Hematopoietic multipotent progenitor cell treated with erythropoietin and hydrocortisone succinate and interleukin-3 and kit ligand, for 17 days (in vitro differentiated cells): ENCODE data around the gene CRTC3.
A peak's percentile ranks its signal among the peaks of the same experiment; 100 is the strongest.
"Not testable (repeated sequence)": the region's sequence is repeated elsewhere in the genome, so short reads cannot be mapped to it uniquely, and the experiment has no call there.

Experiments
- DNase-seq: peaks from one replicate; pipeline ENCODE4 v3.0.0-alpha.2; 2015; ENCODE audit warnings: low spot score

Gene CRTC3

GRCh38 chr15:90529371-90530249 is at the start of gene CRTC3:
Gene CRTC3 (plus strand): TSS chr15:90529923. CDS start chr15:90530072, 149 bp downstream.
- peak; percentile 37 for DNase-seq

DNA sequence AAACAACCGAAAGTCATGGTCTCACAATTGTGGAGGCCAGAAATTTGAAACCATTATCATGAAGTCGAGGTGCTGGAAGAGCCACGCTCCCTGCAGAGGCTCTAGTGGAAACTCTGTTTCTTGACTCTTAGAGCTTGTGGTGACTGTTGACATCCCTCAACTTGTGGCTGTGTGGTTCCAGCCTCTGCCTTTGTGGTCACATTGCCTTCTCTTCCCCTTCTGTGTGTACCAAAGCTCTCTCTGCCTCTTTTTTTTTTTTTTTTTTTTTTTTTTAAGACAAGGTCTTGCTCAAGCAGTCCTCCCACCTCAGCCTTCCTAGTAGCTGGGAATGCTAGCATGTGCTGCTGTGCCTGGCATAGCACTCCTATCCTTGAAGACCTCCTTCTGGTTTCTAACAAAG is 48.7 kb upstream of the CRTC3 start:
- DNase-seq = no peak

- peak; percentile 56 for DNase-seq
Observed at GRCh38 chr15:90482124-90483011, 47.4 kb upstream of the CRTC3 start.

- DNase-seq = no peak
Observed at GRCh38 chr15:90483012-90483307, 46.8 kb upstream of the CRTC3 start.

DNA sequence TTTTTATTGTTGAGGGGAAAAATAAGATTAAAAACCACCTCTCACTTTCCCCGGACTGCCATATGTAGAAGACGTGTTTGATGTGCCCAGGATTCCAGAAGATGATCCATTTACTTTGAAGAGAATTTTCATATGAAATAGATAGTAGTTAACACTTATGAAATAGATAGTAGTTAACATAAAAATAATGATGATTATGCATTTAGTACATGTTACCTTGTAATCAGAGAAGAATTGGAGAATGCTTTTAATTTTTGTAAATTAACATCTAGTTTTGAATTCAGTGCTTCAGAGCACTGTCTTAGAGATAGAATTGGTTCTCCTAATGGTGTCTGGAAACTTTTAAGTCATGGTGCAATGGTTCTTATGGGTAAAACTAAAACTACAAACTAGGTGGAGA is 46.1 kb upstream of the CRTC3 start:
- DNase-seq = no peak

- no peak for DNase-seq
Observed at GRCh38 chr15:90487186-90487585, 42.5 kb upstream of the CRTC3 start.

DNA sequence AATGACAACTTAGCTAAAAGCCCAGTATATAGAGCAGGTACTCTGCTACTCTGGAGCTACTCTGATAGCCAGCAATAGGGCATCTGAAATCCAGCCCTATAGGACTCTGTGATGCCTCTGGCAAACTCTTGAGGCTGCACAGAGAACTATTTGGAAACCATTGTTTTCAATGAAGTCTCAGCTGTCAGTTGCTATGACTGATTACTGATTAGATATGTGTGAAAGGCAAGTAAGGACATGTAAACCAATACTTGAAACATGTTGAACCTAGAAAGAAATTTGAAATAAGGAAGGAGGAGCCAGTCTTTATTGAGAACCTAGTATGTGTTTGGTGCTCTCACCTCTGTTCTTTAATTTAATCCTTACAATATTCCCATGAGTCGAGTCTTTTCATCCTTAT is 40.2 kb upstream of the CRTC3 start:
- DNase-seq = no peak

DNA sequence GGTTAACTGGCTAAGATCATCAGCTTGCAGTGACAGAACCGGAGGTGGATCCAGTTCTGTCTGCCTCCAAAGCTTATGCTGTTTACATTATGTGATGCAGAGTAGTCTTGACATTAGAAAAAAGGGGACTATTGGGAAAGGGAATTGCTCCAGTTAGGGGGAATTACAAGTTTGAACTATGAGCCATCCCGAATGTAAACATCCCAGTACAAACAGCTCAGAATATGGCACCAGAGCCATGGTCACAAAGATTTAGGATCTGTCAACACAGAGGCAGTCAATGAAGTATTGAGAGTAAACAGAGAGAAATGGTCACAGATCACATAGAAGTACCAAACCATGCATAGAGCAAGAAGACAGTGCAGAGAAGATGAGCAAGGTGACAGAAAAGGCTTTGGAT is 39.8 kb upstream of the CRTC3 start:
- no peak for DNase-seq

GRCh38 chr15:90493647-90494046 is 36.1 kb upstream of the CRTC3 start:
- no peak for DNase-seq

GRCh38 chr15:90495067-90495466 is 34.7 kb upstream of the CRTC3 start:
- DNase-seq = no peak

GRCh38 chr15:90496791-90497190 is 32.9 kb upstream of the CRTC3 start:
- no peak for DNase-seq

- DNase-seq = no peak
Observed at GRCh38 chr15:90497376-90497775, 32.3 kb upstream of the CRTC3 start.

DNA sequence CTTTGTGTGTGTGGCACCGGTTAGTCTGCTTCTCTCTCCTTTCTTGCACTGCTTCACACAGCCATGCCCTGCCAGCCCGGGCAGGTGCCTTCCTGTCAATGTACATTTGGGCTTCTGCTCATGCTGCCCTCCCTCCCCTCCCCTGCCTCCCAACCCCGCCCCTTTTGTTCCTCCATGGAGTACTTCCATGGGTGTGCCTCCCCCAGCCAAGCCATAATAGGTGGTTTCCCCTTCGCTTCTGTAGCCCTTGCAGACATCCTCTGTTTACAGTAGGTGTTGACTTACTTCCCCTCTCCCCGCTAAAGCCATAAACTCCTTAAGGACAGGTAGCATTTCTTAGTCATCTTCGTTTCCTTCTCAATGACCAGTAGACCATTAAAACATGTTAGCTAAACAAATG is 31.8 kb upstream of the CRTC3 start:
- no peak for DNase-seq

GRCh38 chr15:90500171-90500570 is 29.6 kb upstream of the CRTC3 start:
- DNase-seq = no peak

DNA sequence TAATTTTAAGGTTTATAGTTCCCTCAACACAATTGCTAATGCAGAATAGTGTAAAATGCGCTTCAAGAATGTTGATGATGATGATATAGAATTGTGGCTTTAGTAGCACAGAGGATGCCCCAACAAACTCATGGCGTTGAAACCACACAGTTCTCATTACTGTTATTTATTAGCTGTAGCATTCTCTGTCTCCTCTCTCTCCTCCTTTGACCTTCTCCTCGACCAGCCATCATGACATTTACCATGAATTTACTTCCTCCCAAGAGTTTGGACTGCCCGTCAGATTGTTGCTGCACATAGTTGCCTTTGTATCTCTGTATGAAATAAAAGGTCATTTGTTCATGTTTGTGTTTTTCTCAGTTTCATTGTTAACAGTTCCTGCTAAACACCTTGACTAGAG is 27.8 kb upstream of the CRTC3 start:
- no peak for DNase-seq

- DNase-seq = not testable (repeated sequence)
Observed at GRCh38 chr15:90510781-90511180, 18.9 kb upstream of the CRTC3 start.

GRCh38 chr15:90511211-90511618 is 18.5 kb upstream of the CRTC3 start:
- not testable (repeated sequence) for DNase-seq

DNA sequence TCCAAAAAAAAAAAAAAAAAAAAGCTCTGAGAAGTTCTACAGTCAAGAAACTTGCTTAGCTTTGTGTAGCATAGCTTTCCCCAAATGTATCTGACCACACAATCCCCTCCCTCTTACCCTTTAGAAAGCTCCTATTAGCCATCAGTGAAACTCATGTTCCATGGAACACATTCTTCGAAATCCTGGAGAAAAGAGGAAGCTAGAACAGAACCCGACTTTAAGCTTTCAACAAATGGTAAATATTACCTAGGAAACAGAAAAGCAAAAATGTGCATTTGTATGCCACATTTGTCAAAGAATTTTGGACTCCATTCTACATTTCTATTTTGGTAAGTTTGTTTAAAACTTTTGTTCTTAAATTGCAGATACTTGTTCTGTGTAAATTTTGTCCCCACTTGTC is 17.4 kb upstream of the CRTC3 start:
- no peak for DNase-seq

- DNase-seq = no peak
Observed at GRCh38 chr15:90512981-90513380, 16.7 kb upstream of the CRTC3 start.

DNA sequence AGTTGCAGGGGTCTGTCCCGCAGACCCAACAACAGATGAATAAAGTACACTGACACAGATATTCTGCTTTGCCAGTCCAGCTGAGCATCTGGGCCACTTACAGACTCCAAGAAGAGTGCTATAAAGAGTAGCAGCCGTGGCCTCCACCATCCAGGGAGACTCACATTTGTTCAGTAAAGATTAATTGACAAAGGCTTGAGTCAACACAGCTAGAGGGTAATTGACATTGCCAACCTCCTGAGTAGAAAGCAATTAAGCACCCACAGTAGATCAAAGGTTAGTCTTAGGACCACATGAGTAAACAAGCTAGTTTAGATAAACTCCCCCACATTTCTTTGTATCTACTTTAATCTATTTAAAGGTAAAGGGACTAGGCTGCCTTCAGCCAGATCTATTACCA is 16.3 kb upstream of the CRTC3 start:
- DNase-seq = no peak

DNA sequence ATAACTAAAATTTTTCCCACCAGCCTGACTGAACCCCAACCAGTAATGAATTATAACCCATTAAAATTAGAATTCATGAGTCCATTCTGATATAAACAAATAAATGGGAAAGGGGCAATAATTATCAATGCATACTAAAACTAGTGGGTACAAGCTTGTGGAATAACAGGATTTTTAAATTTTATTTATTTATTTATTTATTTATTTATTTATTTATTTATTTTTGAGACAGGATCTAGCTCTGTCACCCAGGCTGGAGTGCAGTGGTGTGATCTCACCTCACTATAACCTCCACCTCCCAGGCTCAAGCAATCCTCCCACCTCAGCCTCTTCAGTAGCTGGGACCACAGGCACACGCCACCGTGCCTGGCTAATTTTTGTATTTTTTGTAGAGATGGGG is 15.8 kb upstream of the CRTC3 start:
- DNase-seq = not testable (repeated sequence)

GRCh38 chr15:90519688-90520087 is 10.0 kb upstream of the CRTC3 start:
- no peak for DNase-seq

- DNase-seq = no peak
Observed at GRCh38 chr15:90520365-90520764, 9.4 kb upstream of the CRTC3 start.
